Measurements from ENCODE around the gene GINS2. TPM values are rescaled to one million over a fixed set of nuclear protein-coding genes. Genes with fewer than 3 reads are reported as not detected.

The GINS2 gene
- 0.68 and 0.71 TPM in 2 replicates for total RNA-seq

GRCh38 chr16:85688586-85689284, at the start of gene GINS2:
Gene GINS2, minus strand, starts transcription at chr16:85688954. Its CDS starts 56 bp downstream, at chr16:85688898.

Other genes with a start within 250 kb of the GINS2 start
- gene GSE1, start 75.6 kb downstream of the GINS2 start, total RNA-seq = 17.1 and 29.3 TPM in 2 replicates
- 51.1 and 111 TPM in 2 replicates for gene C16orf74, start 62.1 kb upstream of the GINS2 start, total RNA-seq
- gene EMC8, start 110.6 kb upstream of the GINS2 start, total RNA-seq = 24.3 and 29.6 TPM in 2 replicates
- gene COX4I1, start 110.7 kb upstream of the GINS2 start, total RNA-seq = 356 and 505 TPM in 2 replicates
- not detected in 2 replicates for gene IRF8, start 210.2 kb upstream of the GINS2 start, total RNA-seq

All from nasal cavity respiratory epithelium epithelial cell of viscerocranial mucosa (primary cell).